Upper lobe of left lung (tissue), 6 donors: ENCODE results near the gene CLK3. TPM values are rescaled to one million over a fixed set of nuclear protein-coding genes. Genes with fewer than 3 reads are reported as not detected.

Experiments used
- ATAC-seq, 2 donors: fragments of 200-7000 bp; cut with Tn5 transposase; one replicate each; pipeline ENCODE4 v1.9.1; 2022; ENCODE audit warnings: mild to moderate bottlenecking in 2 of 2, moderate library complexity in 2 of 2; ENCODE audit not compliant: low FRiP score in 2 of 2
- DNase-seq, 2 donors: peaks; one replicate each; pipeline ENCODE4 v3.0.0-alpha.2; 2019 to 2020
- H3K27ac ChIP-seq, 4 donors: fragments of 200-600 bp; sonication (generic); one replicate each; pipeline ENCODE4 v1.5.1; 2016 to 2019
- H3K27me3 ChIP-seq, 4 donors: fragments of 200-600 bp; sonication (generic); one replicate each; pipeline ENCODE4 v1.5.1; 2017 to 2019
- H3K36me3 ChIP-seq, 4 donors: fragments of 200-600 bp; sonication (generic); one replicate each; pipeline ENCODE4 v1.5.1; 2016 to 2019
- H3K4me1 ChIP-seq, 4 donors: fragments of 200-600 bp; sonication (generic); one replicate each; pipeline ENCODE4 v1.5.1; 2018 to 2019
- H3K4me3 ChIP-seq, 4 donors: fragments of 200-600 bp; sonication (generic); one replicate each; pipeline ENCODE4 v1.5.1; 2017 to 2019; ENCODE audit warnings: mild to moderate bottlenecking in 2 of 4, moderate library complexity in 1 of 4
- H3K9me3 ChIP-seq, 4 donors: fragments of 200-600 bp; sonication (generic); one replicate each; pipeline ENCODE4 v1.5.1; 2018 to 2019
- CTCF ChIP-seq, 6 experiments: fragments of 450-650 bp in 4 of 6; fragments of 200-600 bp in 2 of 6; sonication (generic) in 2 of 6; IDR thresholded peaks; one replicate each; pipeline ENCODE4 v1.5.1; 2016 to 2019; ENCODE audit warnings: antibody characterized with exemption in 6 of 6
- EP300 ChIP-seq, 4 donors: sonication (generic); formaldehyde crosslinking; IDR thresholded peaks; one replicate each; pipeline ENCODE4 v1.5.1; 2017; ENCODE audit warnings: antibody characterized with exemption in 4 of 4, control low read depth in 2 of 4
- POLR2A ChIP-seq, 4 donors: fragments of 450-650 bp; IDR thresholded peaks; one replicate each; pipeline ENCODE4 v1.5.1; 2016 to 2017; ENCODE audit warnings: antibody characterized with exemption in 4 of 4, mild to moderate bottlenecking in 2 of 4
- POLR2AphosphoS5 ChIP-seq, 2 donors: sonication (generic); formaldehyde crosslinking; IDR thresholded peaks; one replicate each; pipeline ENCODE4 v1.5.1; 2017; ENCODE audit warnings: antibody characterized with exemption in 2 of 2
- WGBS, 2 donors: methylation state at CpG; one replicate each; pipeline ENCODE4 v1.1.5; 2017 to 2018; 5-methylcytosine and 5-hydroxymethylcytosine counted together
- total RNA-seq, 6 donors: library from RNA; depleted of rRNA in 4 of 6; stranded (reverse); fragments of >200 nt in 4 of 6; gene quantifications; one replicate each; pipeline versions ENCODE4 v1.1.0 to v1.2.1, GENCODE V29; 2016 to 2021
- donor health status: DM: no; HTN: no; CAD: no; lungs with moderate emphysema.
- donor health status: DM: no; HTN: yes; CAD: no; lungs with severe emphysema.

The CLK3 gene
- total RNA-seq, 6 donors from 2014 or later, result 78.0 to 289 (median 89.7) TPM

DNA sequence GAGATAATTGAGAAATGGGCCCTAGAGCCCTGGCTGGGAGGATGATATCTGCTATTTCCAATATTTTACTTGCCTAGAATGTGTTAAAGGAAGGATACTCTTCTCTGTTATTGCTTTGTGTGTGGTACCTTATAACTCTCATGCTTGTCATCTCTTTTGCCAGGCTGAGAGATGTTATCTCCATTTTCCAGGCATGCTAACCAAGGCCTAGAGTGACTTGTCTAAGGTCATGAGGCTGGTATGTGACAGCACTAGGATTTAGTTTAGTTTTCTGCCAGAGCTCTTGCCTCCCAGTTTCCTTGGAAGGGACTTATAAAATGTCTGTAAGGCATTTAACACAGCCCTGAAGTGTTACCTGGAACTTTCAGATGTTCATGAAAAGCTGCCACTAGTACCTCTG is 1.4 kb downstream of the CLK3 start:
- H3K4me3 ChIP-seq, result peak overlapping the region; percentile 84 to 99 (median 87)
- no peak for TF ChIP-seq POLR2AphosphoS5 (IDR thresholded peaks at IDR 0.05)
- no peak for TF ChIP-seq POLR2A (IDR thresholded peaks at IDR 0.05)
- no peak for TF ChIP-seq CTCF (IDR thresholded peaks at IDR 0.05)
- TF ChIP-seq EP300 (IDR thresholded peaks at IDR 0.05), result no peak
- peaks cover 22 to 59% (median 39%) of the 10 kb centered on the region in 4 donors for H3K4me1 ChIP-seq
- H3K27me3 ChIP-seq, result no peaks in the 10 kb centered on the region
- no peak for ATAC-seq
- peaks cover 22 to 36% (median 30%) of the 10 kb centered on the region in 4 donors for H3K36me3 ChIP-seq
- no peak for DNase-seq
- H3K27ac ChIP-seq, result peak overlapping the region in 3 of 4 donors; percentile 96 to 99 (median 99)
- H3K9me3 ChIP-seq, result no peaks in the 10 kb centered on the region

GRCh38 chr15:74618841-74619596 is 3.4 kb downstream of the CLK3 start:
- Histone ChIP-seq H3K27me3 (no peaks in the 10 kb centered on the region), H3K4me1 (peaks cover 22 to 64% (median 50%) of the 10 kb centered on the region in 4 donors), H3K4me3 (no peak overlapping the region), H3K9me3 (no peaks in the 10 kb centered on the region), H3K36me3 (peaks cover 37 to 56% (median 50%) of the 10 kb centered on the region in 4 donors), H3K27ac (peak overlapping the region in 1 of 4 donors; percentile 96)
- no peak for TF ChIP-seq POLR2A (IDR thresholded peaks at IDR 0.05)
- DNase-seq, result no peak
- no peak for ATAC-seq
- 84 to 93% methylated on average over 15 of the region's 15 CpGs for WGBS, 2 donors

- TF ChIP-seq POLR2A (IDR thresholded peaks at IDR 0.05), result no peak
- no peak for TF ChIP-seq CTCF (IDR thresholded peaks at IDR 0.05)
- TF ChIP-seq EP300 (IDR thresholded peaks at IDR 0.05), result no peak
- no peak for TF ChIP-seq POLR2AphosphoS5 (IDR thresholded peaks at IDR 0.05)
- Histone ChIP-seq H3K9me3 (no peaks in the 10 kb centered on the region), H3K36me3 (peaks cover 44 to 67% (median 60%) of the 10 kb centered on the region in 4 donors), H3K4me3 (no peak overlapping the region), H3K27me3 (no peaks in the 10 kb centered on the region), H3K27ac (peak overlapping the region in 1 of 4 donors; percentile 33), H3K4me1 (peaks cover 22 to 61% (median 52%) of the 10 kb centered on the region in 4 donors)
- ATAC-seq (no peak), DNase-seq (peak in 1 of 2 donors; percentile 73)
- WGBS, 2 donors, result 96% methylated on average over 26 of the region's 27 CpGs
Observed at GRCh38 chr15:74619916-74620635, 4.4 kb downstream of the CLK3 start.

- H3K36me3 ChIP-seq, result peaks cover 52 to 75% (median 69%) of the 10 kb centered on the region in 4 donors
- 57 to 60% methylated on average over 15 to 21 of the region's 23 CpGs for WGBS, 2 donors
- no peak overlapping the region for H3K4me3 ChIP-seq
- H3K27me3 ChIP-seq, result no peaks in the 10 kb centered on the region
- H3K27ac ChIP-seq, result peak overlapping the region in 1 of 4 donors; percentile 33
- TF ChIP-seq CTCF (IDR thresholded peaks at IDR 0.05) (peak; percentile 56 to 86 (median 76)), POLR2A (IDR thresholded peaks at IDR 0.05) (no peak)
- peaks cover 22 to 61% (median 52%) of the 10 kb centered on the region in 4 donors for H3K4me1 ChIP-seq
- ATAC-seq (peak; percentile 67 to 69), DNase-seq (peak; percentile 52 to 65)
- no peaks in the 10 kb centered on the region for H3K9me3 ChIP-seq
Observed at GRCh38 chr15:74620636-74621545, 5.3 kb downstream of the CLK3 start.
